Activated CD8-positive, alpha-beta T cell treated with anti-CD3 and anti-CD28 coated beads for 36 hours (primary cell): ENCODE results near the gene CORT. TPM values are rescaled to one million over a fixed set of nuclear protein-coding genes. Genes with fewer than 3 reads are reported as not detected.
"Not testable (repeated sequence)": the region's sequence is repeated elsewhere in the genome, so short reads cannot be mapped to it uniquely, and the experiment has no call there.

Experiments
- ATAC-seq: fragments of 200-7000 bp; cut with Tn5 transposase; one replicate; pipeline ENCODE4 v1.10.0; 2021; ENCODE audit warnings: mild to moderate bottlenecking, moderate library complexity
- CTCF ChIA-PET: fragments of 350-600 bp; sonication (Branson Sonifier 250); formaldehyde crosslinking; loops from one replicate; lab custom pipeline; 2021; ENCODE audit warnings: antibody characterized with exemption; lab: Charles Lee
- POLR2A ChIA-PET: fragments of 350-600 bp; sonication (Branson Sonifier 250); formaldehyde crosslinking; loops from one replicate; lab custom pipeline; 2021; ENCODE audit warnings: antibody characterized with exemption; lab: Charles Lee
- DNase-seq: peaks from one replicate; pipeline ENCODE4 v3.0.0-alpha.2; 2020
- H3K27ac Mint-ChIP-seq: one replicate; pipeline ENCODE4 v1.8.0; 2021; ENCODE audit warnings: mild to moderate bottlenecking, mixed read lengths
- H3K27me3 Mint-ChIP-seq: one replicate; pipeline ENCODE4 v1.8.0; 2021; ENCODE audit warnings: mixed read lengths
- H3K36me3 Mint-ChIP-seq: one replicate; pipeline ENCODE4 v1.8.0; 2021; ENCODE audit warnings: low read depth, mixed read lengths
- H3K4me1 Mint-ChIP-seq: one replicate; pipeline ENCODE4 v1.8.0; 2021; ENCODE audit warnings: low read depth, mixed read lengths
- H3K4me3 Mint-ChIP-seq: one replicate; pipeline ENCODE4 v1.8.0; 2021; ENCODE audit warnings: mild to moderate bottlenecking, moderate library complexity, mixed read lengths
- H3K9me3 Mint-ChIP-seq: one replicate; pipeline ENCODE4 v1.8.0; 2021; ENCODE audit warnings: mixed read lengths
- intact Hi-C: fragments of 100-400 bp; cut with micrococcal nuclease; formaldehyde crosslinking; loops from one replicate; pipeline ENCODE4 v1.10.0; 2022
- total RNA-seq, 2 experiments: library from RNA; stranded (reverse); gene quantifications; one replicate each; pipeline ENCODE4 v1.2.3, GENCODE V29; 2021
- TF ChIP-seq, protein P1 (sequence below): fragments of 200-600 bp; IDR thresholded peaks from one replicate; pipeline ENCODE4 v1.8.0; 2022; ENCODE audit warnings: antibody characterized with exemption, mild to moderate bottlenecking

The CORT gene
- total RNA-seq, 2 experiments from 2014 or later, result 0.34 TPM; not detected in 1

- no peaks in the 10 kb centered on the region for H3K9me3 Mint-ChIP-seq
- ChIA-PET POLR2A (interaction anchor here (1.3 kb wide), 1 partner anchor 16 kb away, joined by 6 read pairs; the partner anchor contains the start of gene PGD), CTCF (interaction anchor here (1.6 to 2.1 kb wide), 2 partner anchors 15 to 16 kb away, joined by 5 to 8 read pairs; partner anchors contain the start of gene CENPS)
- DNase-seq, result no peak
- H3K27ac Mint-ChIP-seq, result peak overlapping the region; percentile 87
- no peak overlapping the region for H3K4me3 Mint-ChIP-seq
- peak; percentile 49 for ATAC-seq
- H3K27me3 Mint-ChIP-seq, result no peaks in the 10 kb centered on the region
- TF ChIP-seq, protein P1, sequence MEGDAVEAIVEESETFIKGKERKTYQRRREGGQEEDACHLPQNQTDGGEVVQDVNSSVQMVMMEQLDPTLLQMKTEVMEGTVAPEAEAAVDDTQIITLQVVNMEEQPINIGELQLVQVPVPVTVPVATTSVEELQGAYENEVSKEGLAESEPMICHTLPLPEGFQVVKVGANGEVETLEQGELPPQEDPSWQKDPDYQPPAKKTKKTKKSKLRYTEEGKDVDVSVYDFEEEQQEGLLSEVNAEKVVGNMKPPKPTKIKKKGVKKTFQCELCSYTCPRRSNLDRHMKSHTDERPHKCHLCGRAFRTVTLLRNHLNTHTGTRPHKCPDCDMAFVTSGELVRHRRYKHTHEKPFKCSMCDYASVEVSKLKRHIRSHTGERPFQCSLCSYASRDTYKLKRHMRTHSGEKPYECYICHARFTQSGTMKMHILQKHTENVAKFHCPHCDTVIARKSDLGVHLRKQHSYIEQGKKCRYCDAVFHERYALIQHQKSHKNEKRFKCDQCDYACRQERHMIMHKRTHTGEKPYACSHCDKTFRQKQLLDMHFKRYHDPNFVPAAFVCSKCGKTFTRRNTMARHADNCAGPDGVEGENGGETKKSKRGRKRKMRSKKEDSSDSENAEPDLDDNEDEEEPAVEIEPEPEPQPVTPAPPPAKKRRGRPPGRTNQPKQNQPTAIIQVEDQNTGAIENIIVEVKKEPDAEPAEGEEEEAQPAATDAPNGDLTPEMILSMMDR, result no peak
- intact Hi-C loops, result no loop called here
- H3K4me1 Mint-ChIP-seq, result peaks cover 4% of the 10 kb centered on the region
- H3K36me3 Mint-ChIP-seq, result peaks cover 62% of the 10 kb centered on the region
These were observed 34.5 kb upstream of the CORT start for GRCh38 chr1:10415211-10415930.

DNA sequence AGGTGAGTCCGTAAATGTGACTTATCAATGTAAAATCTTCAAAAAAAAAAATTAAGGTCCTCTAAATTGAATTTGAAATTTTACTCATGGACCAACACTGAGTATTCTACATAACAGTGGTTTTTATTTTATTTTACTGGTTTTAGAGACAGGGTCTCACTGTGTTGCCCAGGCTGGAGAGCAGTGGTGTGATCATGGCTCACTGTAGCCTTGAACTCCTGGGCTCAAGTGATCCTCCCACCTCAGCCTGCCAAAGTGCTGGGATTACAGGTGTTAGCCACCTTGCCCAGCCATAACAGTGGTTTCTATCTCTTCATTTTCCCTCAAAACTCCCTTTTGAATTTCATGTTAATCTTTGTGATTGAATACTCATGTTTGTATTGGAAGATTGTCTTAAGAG lies 33.9 kb upstream of the CORT start:
- H3K4me1 Mint-ChIP-seq, DNase-seq, intact Hi-C loops, ATAC-seq, H3K27me3 Mint-ChIP-seq, H3K9me3 Mint-ChIP-seq, H3K4me3 Mint-ChIP-seq: not testable (repeated sequence)
- Mint-ChIP-seq H3K27ac (peak overlapping the region; percentile 37), H3K36me3 (peaks cover 62% of the 10 kb centered on the region)
- POLR2A ChIA-PET, result interaction anchor here (1.3 kb wide), 1 partner anchor 16 kb away, joined by 6 read pairs; the partner anchor contains the start of gene PGD
- CTCF ChIA-PET, result interaction anchor here (1.6 to 2.1 kb wide), 2 partner anchors 15 to 16 kb away, joined by 5 to 8 read pairs; partner anchors contain the start of gene CENPS

- H3K27ac Mint-ChIP-seq, H3K4me1 Mint-ChIP-seq, DNase-seq, intact Hi-C loops, H3K4me3 Mint-ChIP-seq, H3K27me3 Mint-ChIP-seq, ATAC-seq, CTCF ChIA-PET, POLR2A ChIA-PET, H3K9me3 Mint-ChIP-seq: not testable (repeated sequence)
- peaks cover 42% of the 10 kb centered on the region for H3K36me3 Mint-ChIP-seq
These were observed 31.1 kb upstream of the CORT start for GRCh38 chr1:10418741-10419140.

DNA sequence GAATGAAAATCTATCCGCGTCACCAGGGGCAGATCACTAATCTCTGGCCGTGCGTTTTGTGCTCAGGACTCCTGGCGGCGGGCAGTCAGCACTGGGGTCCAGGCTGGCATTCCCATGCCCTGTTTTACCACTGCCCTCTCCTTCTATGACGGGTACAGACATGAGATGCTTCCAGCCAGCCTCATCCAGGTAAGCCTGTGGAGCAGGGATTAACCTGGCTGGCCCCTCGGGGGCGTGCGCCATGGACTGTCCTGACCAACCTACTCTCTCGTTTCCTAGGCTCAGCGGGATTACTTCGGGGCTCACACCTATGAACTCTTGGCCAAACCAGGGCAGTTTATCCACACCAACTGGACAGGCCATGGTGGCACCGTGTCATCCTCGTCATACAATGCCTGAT lies 30.5 kb upstream of the CORT start:
- ChIA-PET POLR2A (no interaction called here), CTCF (no interaction called here)
- peaks cover 4% of the 10 kb centered on the region for H3K4me1 Mint-ChIP-seq
- no peaks in the 10 kb centered on the region for H3K9me3 Mint-ChIP-seq
- no peaks in the 10 kb centered on the region for H3K27me3 Mint-ChIP-seq
- no peak overlapping the region for H3K27ac Mint-ChIP-seq
- H3K4me3 Mint-ChIP-seq, result no peak overlapping the region
- intact Hi-C loops, result no loop called here
- TF ChIP-seq, protein P1, result no peak
- ATAC-seq (no peak), DNase-seq (no peak)
- H3K36me3 Mint-ChIP-seq, result peaks cover 42% of the 10 kb centered on the region

DNA sequence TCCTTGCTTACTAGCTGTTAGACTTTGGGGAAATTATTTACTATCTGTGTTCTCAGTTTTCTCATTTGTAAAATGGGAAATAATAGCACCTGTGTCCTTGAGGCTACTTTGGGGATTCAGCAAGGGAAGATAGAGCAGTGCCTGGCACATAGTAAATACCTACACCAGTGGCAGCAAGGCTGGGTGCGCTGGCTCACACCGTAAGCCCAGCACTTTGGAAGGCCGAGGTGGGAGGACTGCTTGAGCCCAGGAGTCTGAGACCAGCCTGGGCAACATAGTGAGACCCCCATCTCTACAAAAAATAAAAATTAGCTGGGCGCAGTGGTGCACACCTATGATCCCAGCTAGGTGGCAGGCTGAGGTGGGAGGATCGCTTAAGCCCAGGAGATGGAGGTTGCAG lies 28.2 kb upstream of the CORT start:
- DNase-seq (no peak), ATAC-seq (no peak)
- CTCF ChIA-PET, result interaction anchor here (1.7 kb wide), 1 partner anchor 72 kb away, joined by 6 read pairs; no protein-coding TSS in a partner anchor
- H3K36me3 Mint-ChIP-seq, result peaks cover 30% of the 10 kb centered on the region
- intact Hi-C loops, result loop anchor here (10.0 kb wide), 1 partner anchor 47 kb away; no protein-coding TSS in a partner anchor
- H3K4me1 Mint-ChIP-seq, result no peaks in the 10 kb centered on the region
- POLR2A ChIA-PET, result no interaction called here
- no peaks in the 10 kb centered on the region for H3K9me3 Mint-ChIP-seq
- TF ChIP-seq, protein P1, result no peak
- H3K27me3 Mint-ChIP-seq, result no peaks in the 10 kb centered on the region
- no peak overlapping the region for H3K27ac Mint-ChIP-seq
- H3K4me3 Mint-ChIP-seq, result no peak overlapping the region

- TF ChIP-seq, protein P1, result no peak
- intact Hi-C loops, result loop anchor here (10.0 kb wide), 1 partner anchor 49 kb away; no protein-coding TSS in a partner anchor
- ATAC-seq, result no peak
- CTCF ChIA-PET, result no interaction called here
- Mint-ChIP-seq H3K27ac (no peak overlapping the region), H3K9me3 (no peaks in the 10 kb centered on the region), H3K4me1 (peaks cover 2% of the 10 kb centered on the region), H3K27me3 (no peaks in the 10 kb centered on the region), H3K36me3 (peaks cover 13% of the 10 kb centered on the region), H3K4me3 (no peak overlapping the region)
- POLR2A ChIA-PET, result interaction anchor here (1.0 kb wide), 1 partner anchor 19 kb away, joined by 4 read pairs; no protein-coding TSS in a partner anchor
- DNase-seq, result no peak
These were observed 25.8 kb upstream of the CORT start for GRCh38 chr1:10424034-10424433.
